ENCODE measurements around the gene WDR74. TPM values are rescaled to one million over a fixed set of nuclear protein-coding genes. Genes with fewer than 3 reads are reported as not detected.

WDR74 gene
- total RNA-seq, 2 donors from 2014 or later = 44.5 to 46.1 TPM

GRCh38 chr11:62816557-62816956 lies 22.8 kb downstream of the WDR74 start:
- H3K27ac ChIP-seq = no peak overlapping the region
- H3K4me1 ChIP-seq (replicated peaks) = no peaks in the 10 kb centered on the region
- H3K4me3 ChIP-seq = no peak overlapping the region
- no peaks in the 10 kb centered on the region for H3K9me3 ChIP-seq
- TF ChIP-seq CTCF (IDR thresholded peaks at IDR 0.05) = no peak
- TF ChIP-seq POLR2A (IDR thresholded peaks at IDR 0.05) = no peak
- TF ChIP-seq POLR2AphosphoS5 (IDR thresholded peaks at IDR 0.05) = no peak
- H3K27me3 ChIP-seq (replicated peaks; ENCODE audit: insufficient read depth) = no peaks in the 10 kb centered on the region
- intact Hi-C loops (cut with DNase I) = no loop called here
- H3K36me3 ChIP-seq = no peaks in the 10 kb centered on the region
- 82% methylated on average over 8 of the region's 8 CpGs for WGBS
- no peak for DNase-seq (ENCODE audit: low spot score)

GRCh38 chr11:62811659-62812058 lies 27.7 kb downstream of the WDR74 start:
- intact Hi-C loops (cut with DNase I) = no loop called here
- WGBS = 92% methylated on average over 2 of the region's 2 CpGs

DNA sequence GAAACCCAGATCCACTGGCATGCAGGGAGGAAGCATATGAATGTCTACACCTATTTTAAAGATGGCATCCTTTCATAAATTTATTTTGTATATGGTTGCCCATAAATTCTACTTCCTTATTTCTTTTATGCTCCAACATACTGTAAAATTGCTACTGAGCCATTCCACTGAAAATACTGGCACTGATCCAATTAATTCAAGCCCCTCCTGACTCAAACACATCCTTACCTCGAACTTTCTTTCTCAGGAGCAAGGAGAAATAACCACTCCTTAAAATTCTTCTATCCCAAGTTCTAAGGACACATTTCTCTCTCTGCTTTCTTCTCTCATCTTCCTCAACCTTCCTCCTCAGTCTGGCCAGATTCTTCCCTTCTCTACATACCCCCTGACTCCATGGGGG lies 28.6 kb downstream of the WDR74 start:
- H3K27ac ChIP-seq = no peak overlapping the region
- no peaks in the 10 kb centered on the region for H3K9me3 ChIP-seq
- no peaks in the 10 kb centered on the region for H3K27me3 ChIP-seq (replicated peaks; ENCODE audit: insufficient read depth)
- intact Hi-C loops (cut with DNase I) = no loop called here
- TF ChIP-seq POLR2AphosphoS5 (IDR thresholded peaks at IDR 0.05) = no peak
- TF ChIP-seq CTCF (IDR thresholded peaks at IDR 0.05) = no peak
- TF ChIP-seq POLR2A (IDR thresholded peaks at IDR 0.05) = no peak
- 19% methylated on average over 1 of the region's 1 CpG for WGBS
- no peak overlapping the region for H3K4me3 ChIP-seq
- no peak for DNase-seq (ENCODE audit: low spot score)
- H3K4me1 ChIP-seq (replicated peaks) = no peaks in the 10 kb centered on the region
- H3K36me3 ChIP-seq = no peaks in the 10 kb centered on the region

More at GRCh38 chr11:62811659-62812058, 27.7 kb downstream of the WDR74 start:
- no peak overlapping the region for H3K27ac ChIP-seq
- H3K27me3 ChIP-seq (replicated peaks; ENCODE audit: insufficient read depth) = no peaks in the 10 kb centered on the region
- no peak for DNase-seq (ENCODE audit: low spot score)
- H3K4me1 ChIP-seq (replicated peaks) = no peaks in the 10 kb centered on the region
- TF ChIP-seq CTCF (IDR thresholded peaks at IDR 0.05) (no peak), POLR2A (IDR thresholded peaks at IDR 0.05) (no peak), POLR2AphosphoS5 (IDR thresholded peaks at IDR 0.05) (no peak)
- no peak overlapping the region for H3K4me3 ChIP-seq
- H3K36me3 ChIP-seq = no peaks in the 10 kb centered on the region
- no peaks in the 10 kb centered on the region for H3K9me3 ChIP-seq

DNA sequence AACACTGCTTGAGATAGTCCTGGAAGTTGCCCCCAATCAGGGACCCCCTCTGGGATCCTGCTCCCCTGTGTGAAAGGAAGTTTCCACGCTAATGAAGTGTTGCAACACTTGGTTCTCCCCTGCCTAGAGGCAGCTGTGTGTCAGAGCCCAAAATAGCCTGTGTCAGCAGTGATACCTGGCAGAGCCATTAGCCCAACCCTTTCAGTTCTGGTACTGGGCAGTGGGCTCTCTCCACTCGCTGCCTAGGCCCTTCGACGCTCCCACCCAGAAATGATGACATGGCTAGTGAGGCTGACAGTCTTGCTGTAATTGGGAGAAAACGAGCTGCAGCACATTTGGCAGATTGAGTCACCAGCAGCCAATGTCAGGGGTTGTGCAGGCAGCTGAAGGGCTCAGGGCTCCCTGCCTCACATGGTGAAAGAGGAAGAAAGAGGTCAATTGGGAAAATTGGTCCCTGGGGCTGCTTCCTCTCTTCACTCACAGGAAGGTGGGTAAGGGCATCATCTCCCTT lies 32.7 kb downstream of the WDR74 start:
- no peak for DNase-seq (ENCODE audit: low spot score)
- Histone ChIP-seq H3K4me3 (no peak overlapping the region), H3K36me3 (peaks cover 0 to 5% of the 10 kb centered on the region in 2 donors), H3K27ac (peak overlapping the region in 1 of 2 donors; percentile 84), H3K27me3 (replicated peaks; ENCODE audit: insufficient read depth) (no peaks in the 10 kb centered on the region), H3K9me3 (no peaks in the 10 kb centered on the region), H3K4me1 (replicated peaks) (peaks cover 5% of the 10 kb centered on the region)
- intact Hi-C loops (cut with DNase I) = no loop called here
- 80% methylated on average over 5 of the region's 5 CpGs for WGBS
- TF ChIP-seq POLR2AphosphoS5 (IDR thresholded peaks at IDR 0.05) = no peak
- no peak for TF ChIP-seq POLR2A (IDR thresholded peaks at IDR 0.05)
- TF ChIP-seq CTCF (IDR thresholded peaks at IDR 0.05) = no peak

DNA sequence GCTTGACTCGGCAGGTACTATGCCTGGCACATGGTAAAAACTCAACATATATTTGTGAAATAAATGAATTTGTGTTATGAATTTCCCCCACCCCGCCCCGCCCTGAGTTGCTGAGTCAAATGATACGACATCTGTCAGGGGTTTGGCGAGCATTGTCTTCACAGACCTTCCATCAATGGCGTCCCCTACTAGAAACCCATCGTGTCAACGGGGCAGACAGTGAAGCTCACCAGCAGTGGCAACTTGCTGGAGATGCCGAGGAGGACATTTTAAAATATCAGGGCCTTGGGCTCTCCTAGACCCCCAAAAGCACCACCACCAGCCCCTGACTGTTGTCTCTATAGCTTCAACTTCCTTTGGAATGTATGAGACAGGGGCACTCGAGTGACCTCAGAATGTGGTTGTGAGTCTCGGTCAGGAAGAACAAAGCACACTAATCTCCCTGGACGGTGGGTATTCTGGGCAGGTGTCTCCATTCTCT lies 33.4 kb downstream of the WDR74 start:
- Histone ChIP-seq H3K36me3 (peaks cover 3 to 8% of the 10 kb centered on the region in 2 donors), H3K4me3 (peak overlapping the region; percentile 83 to 88), H3K27ac (peak overlapping the region; percentile 77 to 84), H3K9me3 (no peaks in the 10 kb centered on the region), H3K27me3 (replicated peaks; ENCODE audit: insufficient read depth) (no peaks in the 10 kb centered on the region), H3K4me1 (replicated peaks) (peaks cover 5% of the 10 kb centered on the region)
- TF ChIP-seq CTCF (IDR thresholded peaks at IDR 0.05) (no peak), POLR2A (IDR thresholded peaks at IDR 0.05) (no peak), POLR2AphosphoS5 (IDR thresholded peaks at IDR 0.05) (no peak)
- 26% methylated on average over 12 of the region's 12 CpGs for WGBS
- intact Hi-C loops (cut with DNase I) = no loop called here
- DNase-seq (ENCODE audit: low spot score) = no peak
